Stimulated activated CD4-positive, alpha-beta T cell treated with anti-CD3 and anti-CD28 coated beads, TNF-alpha, amount 100 ng/mL, for 24 hours (primary cell): ENCODE measurements around the gene SLC35G3.
"Not testable (repeated sequence)": the region's sequence is repeated elsewhere in the genome, so short reads cannot be mapped to it uniquely, and the experiment has no call there.

ENCODE experiments used
- DNase-seq, 3 experiments: peaks; one replicate each; pipeline ENCODE4 v3.0.0-alpha.2; 2020; ENCODE audit warnings: low read depth in 3 of 3

SLC35G3 gene

GRCh38 chr17:35164716-35165115, 29.5 kb downstream of the SLC35G3 start:
- DNase-seq, result no peak

GRCh38 chr17:35163886-35164285, 30.3 kb downstream of the SLC35G3 start:
- DNase-seq, result no peak

GRCh38 chr17:35162755-35163154, 31.4 kb downstream of the SLC35G3 start:
- no peak for DNase-seq

GRCh38 chr17:35161281-35161761, 32.9 kb downstream of the SLC35G3 start:
- DNase-seq, result no peak

- peak in 1 of 3 experiments; percentile 14 for DNase-seq
Observed at GRCh38 chr17:35160354-35161201, 33.6 kb downstream of the SLC35G3 start.

GRCh38 chr17:35159940-35160339, 34.3 kb downstream of the SLC35G3 start:
- no peak for DNase-seq

- no peak for DNase-seq
Observed at GRCh38 chr17:35155246-35155645, 38.9 kb downstream of the SLC35G3 start.

- DNase-seq, result no peak
Observed at GRCh38 chr17:35154196-35155165, 39.7 kb downstream of the SLC35G3 start.

GRCh38 chr17:35152421-35153140, 41.6 kb downstream of the SLC35G3 start:
- no peak for DNase-seq

- DNase-seq, result not testable (repeated sequence)
Observed at GRCh38 chr17:35151080-35151479, 43.1 kb downstream of the SLC35G3 start.

GRCh38 chr17:35149941-35150340, 44.3 kb downstream of the SLC35G3 start:
- no peak for DNase-seq

- no peak for DNase-seq
Observed at GRCh38 chr17:35148144-35148543, 46.0 kb downstream of the SLC35G3 start.

GRCh38 chr17:35147375-35147905, 46.8 kb downstream of the SLC35G3 start, which contains the start of gene UNC45B:
TSS of gene UNC45B (plus strand) at chr17:35147817. CDS start at chr17:35148264, 447 bp downstream.
- DNase-seq, result no peak

GRCh38 chr17:35146214-35146833, 47.9 kb downstream of the SLC35G3 start:
- DNase-seq, result no peak

- no peak for DNase-seq
Observed at GRCh38 chr17:35144840-35145239, 49.4 kb downstream of the SLC35G3 start.
